ENCODE results near the gene SNX33.
"Not testable (repeated sequence)": the region's sequence is repeated elsewhere in the genome, so short reads cannot be mapped to it uniquely, and the experiment has no call there.

GRCh38 chr15:75710874-75711273 lies 63.2 kb downstream of the SNX33 start:
- not testable (repeated sequence) for TF ChIP-seq CTCF (IDR thresholded peaks at IDR 0.05; ENCODE audit: insufficient read depth, low read length, poor library complexity, severe bottlenecking); EZH2phosphoT487 (conservative IDR thresholded peaks at IDR 0.05; ENCODE audit: low read length)

All from SU-DHL-6 (cell line).